ENCODE measurements around the gene CHD9NB.

Gene CHD9NB

GRCh38 chr16:53052519-53053501, at the start of gene CHD9NB:
Gene CHD9NB (minus strand): TSS chr16:53052897. CDS start chr16:53044158, 8,739 bp downstream.
- peak; percentile 81 for DNase-seq

- DNase-seq = no peak
Observed at GRCh38 chr16:53100889-53101288, 48.2 kb upstream of the CHD9NB start.

- DNase-seq = no peak
Observed at GRCh38 chr16:53100131-53100748, 47.5 kb upstream of the CHD9NB start.

- DNase-seq = peak; percentile 70
Observed at GRCh38 chr16:53099318-53100130, 46.8 kb upstream of the CHD9NB start.

GRCh38 chr16:53098526-53099317, 46.0 kb upstream of the CHD9NB start:
- peak; percentile 98 for DNase-seq

GRCh38 chr16:53097190-53097589, 44.5 kb upstream of the CHD9NB start:
- no peak for DNase-seq

- DNase-seq = peak; percentile 90
Observed at GRCh38 chr16:53094013-53094630, 41.4 kb upstream of the CHD9NB start.

GRCh38 chr16:53093162-53093744, 40.6 kb upstream of the CHD9NB start:
- no peak for DNase-seq

GRCh38 chr16:53092284-53092683, 39.6 kb upstream of the CHD9NB start:
- no peak for DNase-seq

- peak; percentile 97 for DNase-seq
Observed at GRCh38 chr16:53091466-53092211, 38.9 kb upstream of the CHD9NB start.

GRCh38 chr16:53090591-53091411, 38.1 kb upstream of the CHD9NB start:
- DNase-seq = peak; percentile 84

GRCh38 chr16:53090286-53090590, 37.5 kb upstream of the CHD9NB start:
- DNase-seq = no peak

GRCh38 chr16:53089434-53090285, 37.0 kb upstream of the CHD9NB start:
- no peak for DNase-seq

- no peak for DNase-seq
Observed at GRCh38 chr16:53087101-53087500, 34.4 kb upstream of the CHD9NB start.

GRCh38 chr16:53085931-53086421, 33.3 kb upstream of the CHD9NB start:
- no peak for DNase-seq

- no peak for DNase-seq
Observed at GRCh38 chr16:53085369-53085843, 32.7 kb upstream of the CHD9NB start.

GRCh38 chr16:53084746-53085334, 32.1 kb upstream of the CHD9NB start:
- no peak for DNase-seq

- DNase-seq = no peak
Observed at GRCh38 chr16:53084141-53084541, 31.4 kb upstream of the CHD9NB start.

Measured in MV-4-11 (cell line).